Dermis blood vessel endothelial cell (primary cell): ENCODE results near the gene ATP8A2. TPM values are rescaled to one million over a fixed set of nuclear protein-coding genes. Genes with fewer than 3 reads are reported as not detected.
"Not testable (repeated sequence)": the region's sequence is repeated elsewhere in the genome, so short reads cannot be mapped to it uniquely, and the experiment has no call there.

Source experiments
- DNase-seq: peaks from one replicate; pipeline ENCODE4 v3.0.0; 2010
- total RNA-seq: library from RNA; depleted of rRNA; stranded (reverse); fragments of >200 nt; gene quantifications from 2 replicates; pipeline ENCODE4 v1.2.3, GENCODE V29; 2014

Gene ATP8A2
- total RNA-seq, 1 donor from 2014 or later: 0.17 TPM

GRCh38 chr13:25570185-25570584 lies 198.4 kb downstream of the ATP8A2 start:
- no peak for DNase-seq

GRCh38 chr13:25571237-25571636 lies 199.5 kb downstream of the ATP8A2 start:
- no peak for DNase-seq

- not testable (repeated sequence) for DNase-seq
These were observed 200.4 kb downstream of the ATP8A2 start for GRCh38 chr13:25572171-25572570.

- peak; percentile 89 for DNase-seq
These were observed 202.9 kb downstream of the ATP8A2 start for GRCh38 chr13:25574437-25575411.

GRCh38 chr13:25575562-25575961 lies 203.8 kb downstream of the ATP8A2 start:
- DNase-seq: no peak

GRCh38 chr13:25578526-25578925 lies 206.8 kb downstream of the ATP8A2 start:
- DNase-seq: no peak

GRCh38 chr13:25579221-25579620 lies 207.4 kb downstream of the ATP8A2 start:
- no peak for DNase-seq

GRCh38 chr13:25581351-25581750 lies 209.6 kb downstream of the ATP8A2 start:
- DNase-seq: no peak

- DNase-seq: no peak
These were observed 212.3 kb downstream of the ATP8A2 start for GRCh38 chr13:25584087-25584486.

GRCh38 chr13:25585000-25585399 lies 213.2 kb downstream of the ATP8A2 start:
- peak; percentile 7 for DNase-seq

- no peak for DNase-seq
These were observed 215.7 kb downstream of the ATP8A2 start for GRCh38 chr13:25587326-25587980.

- DNase-seq: no peak
These were observed 216.7 kb downstream of the ATP8A2 start for GRCh38 chr13:25588336-25589060.

GRCh38 chr13:25598421-25598820 lies 226.6 kb downstream of the ATP8A2 start:
- DNase-seq: no peak

- DNase-seq: no peak
These were observed 230.4 kb downstream of the ATP8A2 start for GRCh38 chr13:25602176-25602575.

GRCh38 chr13:25604106-25604505 lies 232.3 kb downstream of the ATP8A2 start:
- DNase-seq: no peak

GRCh38 chr13:25607096-25607495 lies 235.3 kb downstream of the ATP8A2 start:
- no peak for DNase-seq

GRCh38 chr13:25608181-25608580 lies 236.4 kb downstream of the ATP8A2 start:
- DNase-seq: no peak

- no peak for DNase-seq
These were observed 244.9 kb downstream of the ATP8A2 start for GRCh38 chr13:25616674-25617073.

GRCh38 chr13:25619897-25620296 lies 248.1 kb downstream of the ATP8A2 start:
- DNase-seq: no peak

GRCh38 chr13:25625414-25625813 lies 253.6 kb downstream of the ATP8A2 start:
- DNase-seq: no peak

- DNase-seq: no peak
These were observed 258.6 kb downstream of the ATP8A2 start for GRCh38 chr13:25630329-25630900.

- DNase-seq: no peak
These were observed 260.6 kb downstream of the ATP8A2 start for GRCh38 chr13:25632166-25632888.
